Measurements from ENCODE around the gene C4orf54. TPM values are rescaled to one million over a fixed set of nuclear protein-coding genes. Genes with fewer than 3 reads are reported as not detected.

The C4orf54 gene
- under 1 TPM; 0.32 to 0.62 TPM for total RNA-seq

DNA sequence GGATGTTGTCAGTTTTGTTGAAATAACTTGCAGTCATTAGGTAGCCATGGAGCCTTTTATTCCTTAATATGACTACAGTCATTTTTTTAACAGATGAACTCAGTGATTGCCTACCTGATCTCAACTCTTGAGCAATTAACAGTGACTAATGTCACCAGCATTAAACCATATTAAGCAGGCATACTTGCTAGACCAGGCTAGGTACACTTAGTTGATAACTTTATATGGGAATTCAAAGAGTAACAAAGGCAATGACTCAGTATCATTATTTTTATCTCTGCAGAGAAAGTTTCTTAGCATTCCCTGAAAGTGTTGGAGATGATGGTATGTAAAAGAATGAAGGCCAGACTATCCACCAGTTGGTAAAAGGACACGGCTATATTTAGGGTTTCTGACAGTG is at the start of gene C4orf54:
Gene C4orf54 (minus strand): TSS at position 31 of the 400 bp plus-strand sequence. CDS start 3,180 bp downstream, outside the sequence.
- H3K27me3 ChIP-seq (replicated peaks; ENCODE audit: insufficient read depth): no peaks in the 10 kb centered on the region
- no peaks in the 10 kb centered on the region for H3K4me1 ChIP-seq (replicated peaks)
- no peak for DNase-seq (ENCODE audit: low spot score)
- WGBS: 69% methylated on average over 1 of the region's 1 CpG
- H3K9me3 ChIP-seq: no peaks in the 10 kb centered on the region
- H3K36me3 ChIP-seq: no peaks in the 10 kb centered on the region
- intact Hi-C loops (cut with DNase I): loop anchor here (10.0 kb wide), 1 partner anchor 207 kb away; no protein-coding TSS in a partner anchor
- TF ChIP-seq POLR2AphosphoS5 (IDR thresholded peaks at IDR 0.05): no peak
- no peak for TF ChIP-seq POLR2A (IDR thresholded peaks at IDR 0.05)
- no peak for TF ChIP-seq CTCF (IDR thresholded peaks at IDR 0.05)
- no peak within 1 kb of the TSS for H3K27ac ChIP-seq
- no peak within 1 kb of the TSS for H3K4me3 ChIP-seq

DNA sequence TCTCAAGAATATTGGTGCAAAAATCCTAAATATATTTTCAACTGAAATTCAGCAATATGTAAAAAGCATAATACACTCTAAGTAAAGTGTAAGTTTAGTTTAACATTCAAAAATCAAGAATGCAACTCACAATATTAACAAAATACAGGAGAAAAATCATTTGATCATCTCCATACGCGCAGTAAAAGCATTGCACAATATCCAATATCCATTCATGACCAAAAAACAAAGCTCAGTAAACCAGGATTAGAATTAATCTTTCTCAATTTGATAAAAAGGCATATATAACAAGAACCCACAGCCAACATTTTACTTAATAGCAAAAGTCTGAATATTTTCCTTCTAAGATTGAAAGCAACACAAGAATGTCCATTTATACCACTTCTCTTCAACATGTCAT is 48.3 kb upstream of the C4orf54 start:
- no peak for TF ChIP-seq CTCF (IDR thresholded peaks at IDR 0.05)
- DNase-seq (ENCODE audit: low spot score): no peak
- H3K27ac ChIP-seq: no peak overlapping the region
- intact Hi-C loops (cut with DNase I): no loop called here
- no peaks in the 10 kb centered on the region for H3K9me3 ChIP-seq
- no peaks in the 10 kb centered on the region for H3K4me1 ChIP-seq (replicated peaks)
- H3K27me3 ChIP-seq (replicated peaks; ENCODE audit: insufficient read depth): no peaks in the 10 kb centered on the region
- 100% methylated on average over 2 of the region's 2 CpGs for WGBS
- no peaks in the 10 kb centered on the region for H3K36me3 ChIP-seq
- no peak overlapping the region for H3K4me3 ChIP-seq

- H3K4me1 ChIP-seq (replicated peaks): no peaks in the 10 kb centered on the region
- intact Hi-C loops (cut with DNase I): no loop called here
- DNase-seq (ENCODE audit: low spot score): no peak
- 79% methylated on average over 3 of the region's 3 CpGs for WGBS
- H3K27me3 ChIP-seq (replicated peaks; ENCODE audit: insufficient read depth): no peaks in the 10 kb centered on the region
- H3K9me3 ChIP-seq: no peaks in the 10 kb centered on the region
- no peak overlapping the region for H3K27ac ChIP-seq
- TF ChIP-seq POLR2AphosphoS5 (IDR thresholded peaks at IDR 0.05): no peak
- no peak for TF ChIP-seq CTCF (IDR thresholded peaks at IDR 0.05)
- no peak for TF ChIP-seq POLR2A (IDR thresholded peaks at IDR 0.05)
- no peak overlapping the region for H3K4me3 ChIP-seq
- H3K36me3 ChIP-seq: no peaks in the 10 kb centered on the region
Measured at GRCh38 chr4:99696801-99697200, 39.2 kb upstream of the C4orf54 start.

GRCh38 chr4:99693140-99693539 is 35.5 kb upstream of the C4orf54 start:
- Histone ChIP-seq H3K27ac (no peak overlapping the region), H3K36me3 (no peaks in the 10 kb centered on the region), H3K27me3 (replicated peaks; ENCODE audit: insufficient read depth) (no peaks in the 10 kb centered on the region), H3K4me3 (no peak overlapping the region), H3K9me3 (no peaks in the 10 kb centered on the region), H3K4me1 (replicated peaks) (no peaks in the 10 kb centered on the region)
- no peak for DNase-seq (ENCODE audit: low spot score)
- intact Hi-C loops (cut with DNase I): no loop called here
- TF ChIP-seq POLR2AphosphoS5 (IDR thresholded peaks at IDR 0.05) (no peak), POLR2A (IDR thresholded peaks at IDR 0.05) (no peak)
- WGBS: 75% methylated on average over 1 of the region's 1 CpG

GRCh38 chr4:99690990-99691389 is 33.4 kb upstream of the C4orf54 start:
- Histone ChIP-seq H3K27me3 (replicated peaks; ENCODE audit: insufficient read depth) (no peaks in the 10 kb centered on the region), H3K4me1 (replicated peaks) (no peaks in the 10 kb centered on the region), H3K36me3 (no peaks in the 10 kb centered on the region), H3K4me3 (no peak overlapping the region), H3K9me3 (no peaks in the 10 kb centered on the region), H3K27ac (no peak overlapping the region)
- no peak for TF ChIP-seq POLR2AphosphoS5 (IDR thresholded peaks at IDR 0.05)
- no peak for TF ChIP-seq CTCF (IDR thresholded peaks at IDR 0.05)
- intact Hi-C loops (cut with DNase I): no loop called here
- DNase-seq (ENCODE audit: low spot score): no peak

Measured in prostate gland (tissue), 2 donors.